ENCODE results near the gene NELFA. TPM values are rescaled to one million over a fixed set of nuclear protein-coding genes. Genes with fewer than 3 reads are reported as not detected.
A peak's percentile ranks its signal among the peaks of the same experiment; 100 is the strongest.

The NELFA gene
- total RNA-seq, 1 experiment from 2014 or later = 27.0 TPM

DNA sequence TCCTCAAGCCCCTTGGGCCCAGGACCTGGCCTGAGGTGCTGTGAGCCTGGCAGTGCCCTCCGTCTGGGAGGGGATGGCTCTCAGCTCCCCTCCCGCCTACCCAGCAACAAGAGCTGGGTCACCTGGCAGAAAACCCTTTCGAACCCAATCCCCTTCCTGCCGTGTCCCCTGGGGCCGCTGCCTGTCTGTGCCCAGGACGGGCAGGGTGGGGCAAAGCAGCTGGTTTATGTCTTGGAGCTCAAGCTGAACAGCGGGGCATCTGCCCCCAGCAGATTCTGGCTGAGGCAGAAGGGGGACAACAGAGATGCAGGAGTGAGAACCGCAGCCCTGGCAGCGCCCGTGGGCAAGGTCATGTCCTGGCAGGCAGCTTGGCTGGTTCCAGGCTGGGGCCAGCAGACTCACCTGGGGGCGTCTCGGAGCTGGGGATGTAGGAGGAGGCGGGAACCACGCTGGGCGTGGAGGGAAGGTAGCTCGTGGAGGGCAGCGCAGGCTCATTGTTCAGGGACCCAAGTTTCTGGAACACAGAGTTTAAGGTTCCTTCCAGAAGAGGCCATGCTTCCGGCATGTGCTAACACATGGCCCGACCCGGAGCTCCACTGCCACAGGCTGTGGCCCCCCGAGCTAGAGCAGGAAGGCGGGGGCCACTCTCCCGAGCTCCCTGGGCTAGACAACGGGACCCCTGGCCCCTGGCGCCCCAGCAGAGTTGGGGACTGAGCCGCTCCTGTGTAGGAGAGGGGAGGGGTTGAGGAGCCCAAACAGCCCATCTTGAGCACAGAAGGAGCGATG lies 24.2 kb downstream of the NELFA start:
- no peaks in the 10 kb centered on the region for H3K9me3 ChIP-seq (ENCODE audit: control insufficient read depth, insufficient read depth, low read depth, low read length)
- no peak overlapping the region for H3K27ac ChIP-seq (ENCODE audit: low read length)
- ChIA-PET POLR2A (no interaction called here), CTCF (no interaction called here)
- intact Hi-C loops (cut with micrococcal nuclease; ENCODE audit: unreplicated experiment) = no loop called here
- ATAC-seq (peak; percentile 2; the same call in 1 of the 2 replicates), DNase-seq (ENCODE audit: low read depth, low spot score) (no peak)
- H3K4me3 ChIP-seq (ENCODE audit: low read depth in 2 of 2, low read length in 2 of 2) = no peak overlapping the region
- TF ChIP-seq SIN3A (IDR thresholded peaks at IDR 0.05; ENCODE audit: borderline replicate concordance, insufficient read depth, low read depth, low read length) (no peak), REST (IDR thresholded peaks at IDR 0.05; ENCODE audit: insufficient read depth in 1 of 2, low read depth in 2 of 2, low read length in 1 of 2) (no peak), TCF7L2 (IDR thresholded peaks at IDR 0.05; ENCODE audit: low read depth, low read length) (no peak), POLR2AphosphoS5 (IDR thresholded peaks at IDR 0.05; ENCODE audit: low read depth, low read length) (0 out of 2 replicates have a peak, but pooled peaks have one; percentile 23)
- TF ChIP-seq, protein P1, sequence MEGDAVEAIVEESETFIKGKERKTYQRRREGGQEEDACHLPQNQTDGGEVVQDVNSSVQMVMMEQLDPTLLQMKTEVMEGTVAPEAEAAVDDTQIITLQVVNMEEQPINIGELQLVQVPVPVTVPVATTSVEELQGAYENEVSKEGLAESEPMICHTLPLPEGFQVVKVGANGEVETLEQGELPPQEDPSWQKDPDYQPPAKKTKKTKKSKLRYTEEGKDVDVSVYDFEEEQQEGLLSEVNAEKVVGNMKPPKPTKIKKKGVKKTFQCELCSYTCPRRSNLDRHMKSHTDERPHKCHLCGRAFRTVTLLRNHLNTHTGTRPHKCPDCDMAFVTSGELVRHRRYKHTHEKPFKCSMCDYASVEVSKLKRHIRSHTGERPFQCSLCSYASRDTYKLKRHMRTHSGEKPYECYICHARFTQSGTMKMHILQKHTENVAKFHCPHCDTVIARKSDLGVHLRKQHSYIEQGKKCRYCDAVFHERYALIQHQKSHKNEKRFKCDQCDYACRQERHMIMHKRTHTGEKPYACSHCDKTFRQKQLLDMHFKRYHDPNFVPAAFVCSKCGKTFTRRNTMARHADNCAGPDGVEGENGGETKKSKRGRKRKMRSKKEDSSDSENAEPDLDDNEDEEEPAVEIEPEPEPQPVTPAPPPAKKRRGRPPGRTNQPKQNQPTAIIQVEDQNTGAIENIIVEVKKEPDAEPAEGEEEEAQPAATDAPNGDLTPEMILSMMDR (IDR thresholded peaks at IDR 0.05) = no peak
- in situ Hi-C loops (cut with HindIII; ENCODE audit: low pct_unique_long_range_greater_than_20kb, low sequenced_read_pairs) = no loop called here
- H3K36me3 ChIP-seq (ENCODE audit: control insufficient read depth, insufficient read depth, low read length) = no peaks in the 10 kb centered on the region; the same call in 1 of the 2 replicates
- H3K27me3 ChIP-seq (ENCODE audit: control insufficient read depth, insufficient read depth, low read length) = no peaks in the 10 kb centered on the region
- H3K4me1 ChIP-seq (ENCODE audit: control insufficient read depth, insufficient read depth, low read length) = no peaks in the 10 kb centered on the region
- no TSS peak for BruUV-seq (replicated peaks)

GRCh38 chr4:1983846-1984405 lies 24.8 kb downstream of the NELFA start:
- POLR2A ChIA-PET = no interaction called here
- Histone ChIP-seq H3K27me3 (ENCODE audit: control insufficient read depth, insufficient read depth, low read length) (no peaks in the 10 kb centered on the region), H3K36me3 (ENCODE audit: control insufficient read depth, insufficient read depth, low read length) (no peaks in the 10 kb centered on the region; the same call in 1 of the 2 replicates), H3K4me1 (ENCODE audit: control insufficient read depth, insufficient read depth, low read length) (no peaks in the 10 kb centered on the region), H3K4me3 (ENCODE audit: low read depth in 2 of 2, low read length in 2 of 2) (no peak overlapping the region), H3K27ac (ENCODE audit: low read length) (no peak overlapping the region), H3K9me3 (ENCODE audit: control insufficient read depth, insufficient read depth, low read depth, low read length) (no peaks in the 10 kb centered on the region)
- DNase-seq (ENCODE audit: low read depth, low spot score) (no peak), ATAC-seq (no peak)
- intact Hi-C loops (cut with micrococcal nuclease; ENCODE audit: unreplicated experiment) (no loop called here), in situ Hi-C loops (cut with HindIII; ENCODE audit: low pct_unique_long_range_greater_than_20kb, low sequenced_read_pairs) (no loop called here)
- CTCF ChIA-PET = no interaction called here
- no TSS peak for BruUV-seq (replicated peaks)
- TF ChIP-seq POLR2AphosphoS5 (IDR thresholded peaks at IDR 0.05; ENCODE audit: low read depth, low read length) = no peak; the same call in 1 of the 2 replicates
- TF ChIP-seq TCF7L2 (IDR thresholded peaks at IDR 0.05; ENCODE audit: low read depth, low read length) = no peak
- no peak for TF ChIP-seq REST (IDR thresholded peaks at IDR 0.05; ENCODE audit: insufficient read depth in 1 of 2, low read depth in 2 of 2, low read length in 1 of 2)
- TF ChIP-seq, protein P1 (IDR thresholded peaks at IDR 0.05) = no peak
- no peak for TF ChIP-seq SIN3A (IDR thresholded peaks at IDR 0.05; ENCODE audit: borderline replicate concordance, insufficient read depth, low read depth, low read length)
